Measurements from ENCODE around the gene PACSIN2.

- TF ChIP-seq, protein P1, sequence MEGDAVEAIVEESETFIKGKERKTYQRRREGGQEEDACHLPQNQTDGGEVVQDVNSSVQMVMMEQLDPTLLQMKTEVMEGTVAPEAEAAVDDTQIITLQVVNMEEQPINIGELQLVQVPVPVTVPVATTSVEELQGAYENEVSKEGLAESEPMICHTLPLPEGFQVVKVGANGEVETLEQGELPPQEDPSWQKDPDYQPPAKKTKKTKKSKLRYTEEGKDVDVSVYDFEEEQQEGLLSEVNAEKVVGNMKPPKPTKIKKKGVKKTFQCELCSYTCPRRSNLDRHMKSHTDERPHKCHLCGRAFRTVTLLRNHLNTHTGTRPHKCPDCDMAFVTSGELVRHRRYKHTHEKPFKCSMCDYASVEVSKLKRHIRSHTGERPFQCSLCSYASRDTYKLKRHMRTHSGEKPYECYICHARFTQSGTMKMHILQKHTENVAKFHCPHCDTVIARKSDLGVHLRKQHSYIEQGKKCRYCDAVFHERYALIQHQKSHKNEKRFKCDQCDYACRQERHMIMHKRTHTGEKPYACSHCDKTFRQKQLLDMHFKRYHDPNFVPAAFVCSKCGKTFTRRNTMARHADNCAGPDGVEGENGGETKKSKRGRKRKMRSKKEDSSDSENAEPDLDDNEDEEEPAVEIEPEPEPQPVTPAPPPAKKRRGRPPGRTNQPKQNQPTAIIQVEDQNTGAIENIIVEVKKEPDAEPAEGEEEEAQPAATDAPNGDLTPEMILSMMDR (IDR thresholded peaks at IDR 0.05) = no peak
- no peak for TF ChIP-seq POLR2A (IDR thresholded peaks at IDR 0.05)
These were observed 72.6 kb downstream of the PACSIN2 start for GRCh38 chr22:42942351-42942750.

All from thyroid gland (tissue), 4 donors.